SK-N-SH (cell line): Measurements from ENCODE around the gene CDC42SE2. TPM values are rescaled to one million over a fixed set of nuclear protein-coding genes. Genes with fewer than 3 reads are reported as not detected.

Source experiments
- CTCF ChIA-PET: fragments of 300-600, 350-600 bp; formaldehyde crosslinking; extraction: SDS; loops from one replicate; lab custom pipeline; 2021; lab: Yijun Ruan, JAX
- POLR2A ChIA-PET: fragments of 350-600 bp; sonication (Branson Sonifier 250); formaldehyde crosslinking; extraction: SDS; loops from one replicate; lab custom pipeline; 2020; ENCODE audit warnings: antibody characterized with exemption, inconsistent platforms; lab: Yijun Ruan, JAX
- DNase-seq: peaks from one replicate; pipeline ENCODE4 v3.0.0; 2012
- H2AFZ ChIP-seq: fragments of 200-600 bp; sonication (generic); 2 replicates; pipeline ENCODE4 v1.8.1; 2016; ENCODE audit warnings: antibody characterized with exemption, mild to moderate bottlenecking, low read depth
- H3F3A ChIP-seq: fragments of 200-600 bp; sonication (generic); replicated peaks from 2 replicates; pipeline ENCODE3; 2016; ENCODE audit warnings: antibody characterized with exemption, mild to moderate bottlenecking; ENCODE audit not compliant: insufficient read depth
- H3K27ac ChIP-seq, 2 experiments: fragments of 200-500 bp in 1 of 2; fragments of 200-600 bp in 1 of 2; sonication (Bioruptor generic) in 1 of 2; sonication (generic), shearing (Covaris generic) in 1 of 2; 2 replicates each; pipeline versions ENCODE4 v1.5.1 to v1.6.1; 2014 to 2016; ENCODE audit warnings: low read depth in 2 of 2, inconsistent platforms in 1 of 2, low read length in 1 of 2, mild to moderate bottlenecking in 1 of 2, mixed read lengths in 1 of 2
- H3K27me3 ChIP-seq: fragments of 200-600 bp; sonication (generic), shearing (Covaris generic); 2 replicates; pipeline ENCODE4 v1.6.1; 2016; ENCODE audit warnings: mixed run types; ENCODE audit not compliant: insufficient read depth
- H3K36me3 ChIP-seq, 2 experiments: fragments of 200-500 bp in 1 of 2; fragments of 200-600 bp in 1 of 2; sonication (Bioruptor generic) in 1 of 2; sonication (generic) in 1 of 2; replicated peaks in 1 of 2; 2 replicates each; pipeline versions ENCODE3 to v1.5.1; 2014 to 2016; ENCODE audit warnings: low read length in 1 of 2, mild to moderate bottlenecking in 1 of 2; ENCODE audit not compliant: insufficient read depth in 2 of 2, control insufficient read depth in 1 of 2
- H3K4me1 ChIP-seq, 2 experiments: fragments of 200-500 bp in 1 of 2; fragments of 200-600 bp in 1 of 2; sonication (Bioruptor generic) in 1 of 2; sonication (generic), shearing (Covaris generic) in 1 of 2; 2 replicates each; pipeline versions ENCODE4 v1.5.1 to v1.6.1; 2014 to 2016; ENCODE audit warnings: low read depth in 1 of 2, low read length in 1 of 2, mixed run types in 1 of 2; ENCODE audit not compliant: insufficient read depth in 2 of 2, control insufficient read depth in 1 of 2
- H3K4me2 ChIP-seq: fragments of 200-600 bp; sonication (generic), shearing (Covaris generic); 2 replicates; pipeline ENCODE4 v1.6.1; 2017; ENCODE audit warnings: mixed run types
- H3K4me3 ChIP-seq, 2 experiments: fragments of 200-500 bp in 1 of 2; fragments of 200-600 bp in 1 of 2; sonication (Bioruptor generic) in 1 of 2; sonication (generic), shearing (Covaris generic) in 1 of 2; 2 replicates each; pipeline versions ENCODE4 v1.5.1 to v1.8.1; 2014 to 2016; ENCODE audit warnings: low read depth in 2 of 2, inconsistent platforms in 1 of 2, low read length in 1 of 2, mild to moderate bottlenecking in 1 of 2, mixed read lengths in 1 of 2, moderate library complexity in 1 of 2
- H3K79me2 ChIP-seq: fragments of 200-600 bp; sonication (generic); 2 replicates; pipeline ENCODE4 v1.8.1; 2017; ENCODE audit warnings: mild to moderate bottlenecking; ENCODE audit not compliant: insufficient read depth
- H3K9ac ChIP-seq: fragments of 200-600 bp; sonication (generic); 2 replicates; pipeline ENCODE4 v1.6.1; 2017; ENCODE audit warnings: mixed run types
- H3K9me2 ChIP-seq: fragments of 200-600 bp; sonication (generic); 2 replicates; pipeline ENCODE4 v1.6.1; 2017; ENCODE audit warnings: mixed run types
- H3K9me3 ChIP-seq: fragments of 200-600 bp; sonication (generic); 2 replicates; pipeline ENCODE4 v1.6.1; 2017; ENCODE audit warnings: mixed run types, mild to moderate bottlenecking, moderate library complexity
- H4K20me1 ChIP-seq: fragments of 200-600 bp; sonication (generic); 2 replicates; pipeline ENCODE4 v1.6.1; 2017; ENCODE audit warnings: mild to moderate bottlenecking, mixed run types; ENCODE audit not compliant: insufficient read depth
- EP300 ChIP-seq, 2 experiments: IDR thresholded peaks; 2 replicates each; pipeline versions ENCODE4 v1.4.0 to v1.6.1; 2012; ENCODE audit warnings: borderline replicate concordance in 1 of 2, low read depth in 1 of 2, low read length in 1 of 2
- FOSL2 ChIP-seq: IDR thresholded peaks from 2 replicates; pipeline ENCODE4 v1.4.0; 2012; ENCODE audit warnings: low read depth, mild to moderate bottlenecking, moderate library complexity, borderline replicate concordance
- GABPA ChIP-seq: IDR thresholded peaks from 2 replicates; pipeline ENCODE4 v1.4.0; 2012; ENCODE audit warnings: low read depth, mild to moderate bottlenecking
- GATA2 ChIP-seq: sonication (generic); formaldehyde crosslinking; IDR thresholded peaks from 2 replicates; pipeline ENCODE4 v1.5.0; 2020; ENCODE audit warnings: mild to moderate bottlenecking, missing genetic modification reagents
- POLR2AphosphoS5 ChIP-seq: IDR thresholded peaks from 2 replicates; pipeline ENCODE4 v1.6.1; 2012; ENCODE audit warnings: low read depth, low read length
- RAD21 ChIP-seq: IDR thresholded peaks from 2 replicates; pipeline ENCODE4 v1.6.1; 2012; ENCODE audit warnings: mild to moderate bottlenecking, low read length
- RFX5 ChIP-seq: IDR thresholded peaks from 2 replicates; pipeline ENCODE4 v1.6.1; 2012; ENCODE audit warnings: mild to moderate bottlenecking, improper control_type of control experiment, low read length
- RXRA ChIP-seq: IDR thresholded peaks from 2 replicates; pipeline ENCODE4 v1.4.0; 2012; ENCODE audit warnings: low read depth, mild to moderate bottlenecking, borderline replicate concordance
- SMC3 ChIP-seq: IDR thresholded peaks from 2 replicates; pipeline ENCODE4 v1.6.1; 2012; ENCODE audit warnings: low read depth, low read length, improper control_type of control experiment
- TCF12 ChIP-seq: IDR thresholded peaks from 2 replicates; pipeline ENCODE4 v1.4.0; 2012
- TEAD4 ChIP-seq: IDR thresholded peaks from 2 replicates; pipeline ENCODE4 v1.4.0; 2012; ENCODE audit warnings: mild to moderate bottlenecking, borderline replicate concordance; ENCODE audit not compliant: insufficient read depth
- WGBS: methylation state at CpG from one replicate; pipeline ENCODE4 v1.1.6; 2017; ENCODE audit warnings: low lambda C conversion rate; 5-methylcytosine and 5-hydroxymethylcytosine counted together
- polyA plus RNA-seq, 3 experiments: library from polyadenylated mRNA; depleted of rRNA; stranded (reverse); fragments of >200 nt; gene quantifications; 2 replicates each; pipeline ENCODE4 v1.2.3, GENCODE V29; 2012
- TF ChIP-seq, protein P1 (sequence below): fragments of 200-600 bp; sonication (generic); IDR thresholded peaks from 2 replicates; pipeline ENCODE4 v1.6.1; 2017; ENCODE audit warnings: antibody characterized with exemption, mild to moderate bottlenecking, moderate library complexity
- TF ChIP-seq, protein P2 (sequence below): fragments of 150-350 bp; IDR thresholded peaks from 2 replicates; pipeline ENCODE4 v1.6.1; 2016; ENCODE audit warnings: mild to moderate bottlenecking, low read depth, low read length

CDC42SE2 gene
- polyA plus RNA-seq, 1 of the 3 experiments (the other 2 are of a cell fraction) = 8.6 TPM

DNA sequence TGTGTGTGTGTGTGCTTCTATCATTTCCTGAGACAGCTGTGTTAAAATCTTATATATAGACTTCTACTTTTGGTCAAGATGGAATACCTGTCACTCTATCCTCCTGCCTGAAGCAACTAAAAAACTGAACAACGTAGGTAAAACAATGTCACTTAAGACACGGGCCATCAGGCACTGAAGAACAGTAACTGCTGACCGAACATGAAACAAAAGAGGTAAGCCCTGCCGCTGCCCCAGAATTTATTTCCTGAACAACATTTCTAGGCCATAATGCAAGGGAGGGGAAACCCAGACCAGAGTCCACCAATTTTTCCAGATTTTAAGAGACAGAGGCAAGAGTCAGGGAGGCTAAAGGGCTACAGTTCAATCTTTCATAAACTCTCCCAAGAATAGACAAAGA is 156.0 kb downstream of the CDC42SE2 start:
- TF ChIP-seq POLR2AphosphoS5 = no peak
- no peak for TF ChIP-seq GATA2 (CRISPR knock-in tag)
- TF ChIP-seq, protein P1, sequence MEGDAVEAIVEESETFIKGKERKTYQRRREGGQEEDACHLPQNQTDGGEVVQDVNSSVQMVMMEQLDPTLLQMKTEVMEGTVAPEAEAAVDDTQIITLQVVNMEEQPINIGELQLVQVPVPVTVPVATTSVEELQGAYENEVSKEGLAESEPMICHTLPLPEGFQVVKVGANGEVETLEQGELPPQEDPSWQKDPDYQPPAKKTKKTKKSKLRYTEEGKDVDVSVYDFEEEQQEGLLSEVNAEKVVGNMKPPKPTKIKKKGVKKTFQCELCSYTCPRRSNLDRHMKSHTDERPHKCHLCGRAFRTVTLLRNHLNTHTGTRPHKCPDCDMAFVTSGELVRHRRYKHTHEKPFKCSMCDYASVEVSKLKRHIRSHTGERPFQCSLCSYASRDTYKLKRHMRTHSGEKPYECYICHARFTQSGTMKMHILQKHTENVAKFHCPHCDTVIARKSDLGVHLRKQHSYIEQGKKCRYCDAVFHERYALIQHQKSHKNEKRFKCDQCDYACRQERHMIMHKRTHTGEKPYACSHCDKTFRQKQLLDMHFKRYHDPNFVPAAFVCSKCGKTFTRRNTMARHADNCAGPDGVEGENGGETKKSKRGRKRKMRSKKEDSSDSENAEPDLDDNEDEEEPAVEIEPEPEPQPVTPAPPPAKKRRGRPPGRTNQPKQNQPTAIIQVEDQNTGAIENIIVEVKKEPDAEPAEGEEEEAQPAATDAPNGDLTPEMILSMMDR = no peak
- TF ChIP-seq RXRA = no peak
- Histone ChIP-seq H3K9me3 (no peaks in the 10 kb centered on the region), H3K36me3 (peaks cover 2 to 3% of the 10 kb centered on the region in 2 experiments), H3K4me2 (no peak overlapping the region), H3F3A (peaks cover 13% of the 10 kb centered on the region), H3K79me2 (no peaks in the 10 kb centered on the region), H3K4me1 (no peaks in the 10 kb centered on the region), H3K27ac (no peak overlapping the region), H3K4me3 (no peak overlapping the region), H3K27me3 (no peaks in the 10 kb centered on the region), H3K9me2 (no peaks in the 10 kb centered on the region), H2AFZ (no peak overlapping the region), H4K20me1 (no peaks in the 10 kb centered on the region), H3K9ac (no peak overlapping the region)
- DNase-seq = no peak
- POLR2A ChIA-PET = no interaction called here
- CTCF ChIA-PET = interaction anchor here (0.7 to 1.5 kb wide), 3 partner anchors 156 to 255 kb away, joined by 3 to 4 read pairs (median 3); partner anchors contain the start of genes CDC42SE2 and HINT1
- WGBS = 94% methylated on average over 4 of the region's 4 CpGs

DNA sequence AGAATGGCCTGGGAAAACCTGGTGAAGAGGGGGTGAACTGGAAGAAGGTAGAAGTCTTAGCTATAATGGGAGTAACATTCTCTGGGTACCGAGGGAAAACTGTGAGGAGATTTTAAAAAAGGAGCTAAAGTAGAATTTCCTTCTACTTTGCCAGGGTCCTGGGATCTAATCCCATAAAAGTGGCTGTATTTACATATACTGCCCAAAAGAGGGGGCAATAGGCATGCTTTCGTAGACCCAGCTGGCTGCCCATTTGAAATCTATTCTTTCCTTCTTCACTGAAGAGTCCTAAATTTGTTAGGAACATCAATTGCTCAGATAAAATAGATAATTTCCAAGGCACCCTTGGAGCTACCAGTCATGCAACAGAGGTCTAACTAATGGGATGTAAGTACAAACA is 159.2 kb downstream of the CDC42SE2 start:
- no peak overlapping the region for H3K4me3 ChIP-seq
- H3K27ac ChIP-seq = no peak overlapping the region
- POLR2A ChIA-PET = no interaction called here
- CTCF ChIA-PET = interaction anchor here (0.6 to 3.8 kb wide), 39 partner anchors 8 to 640 kb away, joined by 3 to 34 read pairs (median 4); partner anchors contain the start of gene ACSL6
- peaks cover 13 to 17% of the 10 kb centered on the region in 2 experiments for H3K36me3 ChIP-seq
- WGBS = 36% methylated on average over 2 of the region's 2 CpGs
- H3K9ac ChIP-seq = no peak overlapping the region
- H3K79me2 ChIP-seq = no peaks in the 10 kb centered on the region
- H3K9me2 ChIP-seq = no peaks in the 10 kb centered on the region
- no peaks in the 10 kb centered on the region for H3K27me3 ChIP-seq
- H3K4me1 ChIP-seq = no peaks in the 10 kb centered on the region
- TF ChIP-seq EP300 (IDR thresholded peaks at IDR 0.05; ENCODE audit: borderline replicate concordance in 1 of 2, low read depth in 1 of 2, low read length in 1 of 2) = no peak
- no peak for TF ChIP-seq FOSL2
- no peak for TF ChIP-seq TEAD4
- TF ChIP-seq GABPA = no peak
- peak; percentile 84 for TF ChIP-seq RAD21
- TF ChIP-seq SMC3 = peak; percentile 48; the same call in 1 of the 2 replicates
- TF ChIP-seq RFX5 = no peak
- TF ChIP-seq TCF12 = no peak
- TF ChIP-seq, protein P1 = peak; percentile 75
- TF ChIP-seq, protein P2, sequence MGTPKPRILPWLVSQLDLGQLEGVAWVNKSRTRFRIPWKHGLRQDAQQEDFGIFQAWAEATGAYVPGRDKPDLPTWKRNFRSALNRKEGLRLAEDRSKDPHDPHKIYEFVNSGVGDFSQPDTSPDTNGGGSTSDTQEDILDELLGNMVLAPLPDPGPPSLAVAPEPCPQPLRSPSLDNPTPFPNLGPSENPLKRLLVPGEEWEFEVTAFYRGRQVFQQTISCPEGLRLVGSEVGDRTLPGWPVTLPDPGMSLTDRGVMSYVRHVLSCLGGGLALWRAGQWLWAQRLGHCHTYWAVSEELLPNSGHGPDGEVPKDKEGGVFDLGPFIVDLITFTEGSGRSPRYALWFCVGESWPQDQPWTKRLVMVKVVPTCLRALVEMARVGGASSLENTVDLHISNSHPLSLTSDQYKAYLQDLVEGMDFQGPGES = no peak
- H3F3A ChIP-seq = peaks cover 12% of the 10 kb centered on the region
- no peak overlapping the region for H3K4me2 ChIP-seq
- DNase-seq = peak; percentile 52
- H2AFZ ChIP-seq = no peak overlapping the region
- H3K9me3 ChIP-seq = no peaks in the 10 kb centered on the region
- H4K20me1 ChIP-seq = no peaks in the 10 kb centered on the region
